Measurements from ENCODE around the gene IGIP.

Gene IGIP

GRCh38 chr5:140090251-140090650, 35.5 kb upstream of the IGIP start:
- TF ChIP-seq CTCF (IDR thresholded peaks at IDR 0.05; ENCODE audit: control extremely low read depth, extremely low read depth, low read depth, missing control alignments), result no peak
- DNase-seq (ENCODE audit: extremely low spot score), result no peak
- POLR2A ChIA-PET, result no interaction called here
- CTCF ChIA-PET, result interaction anchor here (1.5 kb wide), 1 partner anchor 303 kb away, joined by 3 read pairs; no protein-coding TSS in a partner anchor

GRCh38 chr5:140093179-140093578, 32.6 kb upstream of the IGIP start:
- no peak for TF ChIP-seq CTCF (IDR thresholded peaks at IDR 0.05; ENCODE audit: control extremely low read depth, extremely low read depth, low read depth, missing control alignments)
- ChIA-PET POLR2A (no interaction called here), CTCF (interaction anchor here (1.7 to 2.9 kb wide), 2 partner anchors 50 to 52 kb away, joined by 7 to 9 read pairs; no protein-coding TSS in a partner anchor)
- DNase-seq (ENCODE audit: extremely low spot score), result no peak

- no peak for DNase-seq (ENCODE audit: extremely low spot score)
- POLR2A ChIA-PET, result no interaction called here
- no peak for TF ChIP-seq CTCF (IDR thresholded peaks at IDR 0.05; ENCODE audit: control extremely low read depth, extremely low read depth, low read depth, missing control alignments)
- CTCF ChIA-PET, result interaction anchor here (0.8 to 1.8 kb wide), 6 partner anchors 9 to 50 kb away, joined by 3 to 7 read pairs (median 5); no protein-coding TSS in a partner anchor
Observed at GRCh38 chr5:140093866-140094265, 31.9 kb upstream of the IGIP start.

GRCh38 chr5:140094889-140095288, 30.8 kb upstream of the IGIP start:
- TF ChIP-seq CTCF (IDR thresholded peaks at IDR 0.05; ENCODE audit: control extremely low read depth, extremely low read depth, low read depth, missing control alignments), result no peak
- CTCF ChIA-PET, result interaction anchor here (1.0 to 1.8 kb wide), 6 partner anchors 10 to 49 kb away, joined by 3 to 7 read pairs (median 5); no protein-coding TSS in a partner anchor
- DNase-seq (ENCODE audit: extremely low spot score), result no peak
- POLR2A ChIA-PET, result no interaction called here

- no peak for DNase-seq (ENCODE audit: extremely low spot score)
- POLR2A ChIA-PET, result no interaction called here
- CTCF ChIA-PET, result no interaction called here
- no peak for TF ChIP-seq CTCF (IDR thresholded peaks at IDR 0.05; ENCODE audit: control extremely low read depth, extremely low read depth, low read depth, missing control alignments)
Observed at GRCh38 chr5:140101179-140101578, 24.6 kb upstream of the IGIP start.

GRCh38 chr5:140103154-140103553, 22.6 kb upstream of the IGIP start:
- ChIA-PET POLR2A (no interaction called here), CTCF (interaction anchor here (0.7 to 1.3 kb wide), 4 partner anchors 23 to 42 kb away, joined by 3 read pairs; no protein-coding TSS in a partner anchor)
- no peak for DNase-seq (ENCODE audit: extremely low spot score)
- TF ChIP-seq CTCF (IDR thresholded peaks at IDR 0.05; ENCODE audit: control extremely low read depth, extremely low read depth, low read depth, missing control alignments), result no peak

All from GM10248 (cell line).